CD14-positive monocyte (primary cell): Measurements from ENCODE around the gene GALNT4. TPM values are rescaled to one million over a fixed set of nuclear protein-coding genes. Genes with fewer than 3 reads are reported as not detected.

Experiments used
- DNase-seq, 3 donors: peaks; one replicate each; pipeline ENCODE4 v3.0.0-alpha.2; 2011 to 2022
- H2AFZ ChIP-seq: 2 replicates; pipeline ENCODE4 v1.6.0; 2012; ENCODE audit warnings: mild to moderate bottlenecking, low read depth, low read length, inconsistent platforms; ENCODE audit not compliant: insufficient read depth, poor library complexity, severe bottlenecking
- H3K27ac ChIP-seq, 2 donors: 1 replicate in 1 of 2; 2 replicates in 1 of 2; pipeline ENCODE4 v1.5.1; 2012 to 2013; ENCODE audit warnings: low read length in 2 of 2, control low read depth in 1 of 2, inconsistent platforms in 1 of 2, low read depth in 1 of 2, mild to moderate bottlenecking in 1 of 2
- H3K27me3 ChIP-seq, 2 donors: one replicate each; pipeline versions ENCODE4 v1.6.0 to v1.6.1; 2011 to 2013; ENCODE audit warnings: low read length in 2 of 2; ENCODE audit not compliant: control insufficient read depth in 2 of 2, insufficient read depth in 2 of 2
- H3K36me3 ChIP-seq, 2 donors: replicated peaks in 1 of 2; 1 replicate in 1 of 2; 2 replicates in 1 of 2; pipeline versions ENCODE4 v1.5.1 to v1.6.1; 2012 to 2013; ENCODE audit warnings: low read length in 2 of 2, control low read depth in 1 of 2, inconsistent platforms in 1 of 2, mild to moderate bottlenecking in 1 of 2; ENCODE audit not compliant: insufficient read depth in 2 of 2, control insufficient read depth in 1 of 2
- H3K4me1 ChIP-seq, 2 donors: 1 replicate in 1 of 2; 2 replicates in 1 of 2; pipeline versions ENCODE4 v1.5.1 to v1.6.1; 2012 to 2013; ENCODE audit warnings: low read length in 2 of 2, control low read depth in 1 of 2, inconsistent platforms in 1 of 2, mild to moderate bottlenecking in 1 of 2, moderate library complexity in 1 of 2; ENCODE audit not compliant: insufficient read depth in 2 of 2, control insufficient read depth in 1 of 2
- H3K4me2 ChIP-seq: replicated peaks from 2 replicates; pipeline ENCODE3; 2012; ENCODE audit warnings: low read length, moderate library complexity, mild to moderate bottlenecking; ENCODE audit not compliant: poor library complexity, severe bottlenecking; ENCODE audit errors: extremely low read depth
- H3K4me3 ChIP-seq, 3 experiments: fragments of 200-600 bp in 1 of 3; sonication (generic) in 1 of 3; replicated peaks in 1 of 3; 1 replicate in 2 of 3; 2 replicates in 1 of 3; pipeline ENCODE4 v1.5.1; 2011 to 2013; ENCODE audit warnings: low read length in 3 of 3, mild to moderate bottlenecking in 3 of 3, control low read depth in 2 of 3, low read depth in 2 of 3, inconsistent platforms in 1 of 3, moderate library complexity in 1 of 3
- H3K79me2 ChIP-seq: 2 replicates; pipeline ENCODE4 v1.6.0; 2012; ENCODE audit warnings: mild to moderate bottlenecking, control low read depth, inconsistent platforms, low read length, moderate library complexity; ENCODE audit not compliant: insufficient read depth
- H3K9ac ChIP-seq: 2 replicates; pipeline ENCODE4 v1.6.0; 2017; ENCODE audit warnings: low read length, mild to moderate bottlenecking; ENCODE audit not compliant: insufficient read depth, poor library complexity, severe bottlenecking
- H3K9me3 ChIP-seq, 2 donors: replicated peaks in 1 of 2; 1 replicate in 1 of 2; 2 replicates in 1 of 2; pipeline versions ENCODE4 v1.5.1 to v1.6.1; 2012 to 2013; ENCODE audit warnings: low read length in 2 of 2, control low read depth in 1 of 2; ENCODE audit not compliant: control insufficient read depth in 1 of 2, insufficient read depth in 1 of 2
- H4K20me1 ChIP-seq: 2 replicates; pipeline ENCODE4 v1.6.0; 2012; ENCODE audit warnings: mild to moderate bottlenecking, low read length, control low read depth, moderate library complexity; ENCODE audit not compliant: insufficient read depth
- H3K27ac Mint-ChIP-seq, 7 donors: one replicate each; pipeline ENCODE4 v1.8.0; 2020; ENCODE audit warnings: mild to moderate bottlenecking in 7 of 7, mixed read lengths in 7 of 7, moderate library complexity in 6 of 7, inconsistent platforms in 2 of 7
- H3K27me3 Mint-ChIP-seq, 3 donors: one replicate each; pipeline ENCODE4 v1.8.0; 2021 to 2022; ENCODE audit warnings: low read depth in 3 of 3, mild to moderate bottlenecking in 3 of 3, mixed read lengths in 3 of 3, moderate library complexity in 3 of 3, inconsistent platforms in 1 of 3
- H3K36me3 Mint-ChIP-seq, 2 donors: one replicate each; pipeline ENCODE4 v1.8.0; 2020; ENCODE audit warnings: mixed read lengths in 2 of 2, inconsistent platforms in 1 of 2, mild to moderate bottlenecking in 1 of 2
- H3K4me1 Mint-ChIP-seq: one replicate; pipeline ENCODE4 v1.8.0; 2020; ENCODE audit warnings: mild to moderate bottlenecking, mixed read lengths
- H3K4me3 Mint-ChIP-seq, 2 donors: one replicate each; pipeline ENCODE4 v1.8.0; 2020; ENCODE audit warnings: mild to moderate bottlenecking in 2 of 2, mixed read lengths in 2 of 2, moderate library complexity in 1 of 2
- H3K9me3 Mint-ChIP-seq, 7 donors: one replicate each; pipeline ENCODE4 v1.8.0; 2020 to 2022; ENCODE audit warnings: mixed read lengths in 7 of 7, mild to moderate bottlenecking in 6 of 7, moderate library complexity in 6 of 7, inconsistent platforms in 2 of 7
- WGBS: methylation state at CpG from one replicate; pipeline ENCODE4 v1.1.5; 2013; ENCODE audit warnings: missing lambda C conversion rate; ENCODE audit not compliant: insufficient coverage; 5-methylcytosine and 5-hydroxymethylcytosine counted together
- intact Hi-C, 2 donors: fragments of 100-400 bp; cut with micrococcal nuclease; formaldehyde crosslinking; loops; one replicate each; pipeline versions ENCODE4 v1.15.0 to v1.15.1; 2023
- polyA plus RNA-seq, 3 donors: library from polyadenylated mRNA; depleted of rRNA in 1 of 3; unstranded in 2 of 3; stranded (reverse) in 1 of 3; fragments of 300-500 nt in 2 of 3; fragments of >200 nt in 1 of 3; fragmentation: Illumina TruSeq in 2 of 3; gene quantifications; 1 replicate in 2 of 3; 2 replicates in 1 of 3; pipeline ENCODE4 v1.2.3, GENCODE V29; 2012 to 2021
- TF ChIP-seq, protein P1 (sequence below): fragments of 200-600 bp; IDR thresholded peaks from one replicate; pipeline ENCODE4 v1.8.0; 2022; ENCODE audit warnings: antibody characterized with exemption, mild to moderate bottlenecking

The GALNT4 gene
- polyA plus RNA-seq, 3 donors, result 3.7 to 12.9 (median 10.7) TPM

- 100% methylated on average over 1 of the region's 3 CpGs for WGBS
- DNase-seq, result no peak
- H4K20me1 ChIP-seq, result peaks cover 21% of the 10 kb centered on the region
- Mint-ChIP-seq H3K36me3 (peaks cover 7 to 12% of the 10 kb centered on the region in 2 donors), H3K4me3 (no peak overlapping the region), H3K4me1 (peaks cover 29% of the 10 kb centered on the region), H3K27me3 (no peaks in the 10 kb centered on the region), H3K27ac (no peak overlapping the region), H3K9me3 (no peaks in the 10 kb centered on the region)
- peaks cover 30% of the 10 kb centered on the region for H3K79me2 ChIP-seq
- H3K9ac ChIP-seq, result no peak overlapping the region
- no peak overlapping the region for H3K27ac ChIP-seq
- no peak overlapping the region for H2AFZ ChIP-seq
- intact Hi-C loops, result no loop called here
- no peaks in the 10 kb centered on the region for H3K36me3 ChIP-seq
- no peaks in the 10 kb centered on the region for H3K9me3 ChIP-seq
- H3K4me1 ChIP-seq, result peaks cover 22 to 31% of the 10 kb centered on the region in 2 donors
- TF ChIP-seq, protein P1, sequence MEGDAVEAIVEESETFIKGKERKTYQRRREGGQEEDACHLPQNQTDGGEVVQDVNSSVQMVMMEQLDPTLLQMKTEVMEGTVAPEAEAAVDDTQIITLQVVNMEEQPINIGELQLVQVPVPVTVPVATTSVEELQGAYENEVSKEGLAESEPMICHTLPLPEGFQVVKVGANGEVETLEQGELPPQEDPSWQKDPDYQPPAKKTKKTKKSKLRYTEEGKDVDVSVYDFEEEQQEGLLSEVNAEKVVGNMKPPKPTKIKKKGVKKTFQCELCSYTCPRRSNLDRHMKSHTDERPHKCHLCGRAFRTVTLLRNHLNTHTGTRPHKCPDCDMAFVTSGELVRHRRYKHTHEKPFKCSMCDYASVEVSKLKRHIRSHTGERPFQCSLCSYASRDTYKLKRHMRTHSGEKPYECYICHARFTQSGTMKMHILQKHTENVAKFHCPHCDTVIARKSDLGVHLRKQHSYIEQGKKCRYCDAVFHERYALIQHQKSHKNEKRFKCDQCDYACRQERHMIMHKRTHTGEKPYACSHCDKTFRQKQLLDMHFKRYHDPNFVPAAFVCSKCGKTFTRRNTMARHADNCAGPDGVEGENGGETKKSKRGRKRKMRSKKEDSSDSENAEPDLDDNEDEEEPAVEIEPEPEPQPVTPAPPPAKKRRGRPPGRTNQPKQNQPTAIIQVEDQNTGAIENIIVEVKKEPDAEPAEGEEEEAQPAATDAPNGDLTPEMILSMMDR, result no peak
- no peaks in the 10 kb centered on the region for H3K27me3 ChIP-seq
- no peak overlapping the region for H3K4me3 ChIP-seq
- no peak overlapping the region for H3K4me2 ChIP-seq
These were observed 6.9 kb downstream of the GALNT4 start for GRCh38 chr12:89517720-89518119.

- H4K20me1 ChIP-seq, result peaks cover 16% of the 10 kb centered on the region
- no peaks in the 10 kb centered on the region for H3K9me3 ChIP-seq
- Mint-ChIP-seq H3K9me3 (no peaks in the 10 kb centered on the region), H3K4me1 (peaks cover 18% of the 10 kb centered on the region), H3K36me3 (peaks cover 6 to 10% of the 10 kb centered on the region in 2 donors), H3K27me3 (peaks cover 0 to under 1% (median 0%) of the 10 kb centered on the region in 3 donors), H3K27ac (no peak overlapping the region), H3K4me3 (no peak overlapping the region)
- H3K27ac ChIP-seq, result no peak overlapping the region
- H3K27me3 ChIP-seq, result no peaks in the 10 kb centered on the region
- H3K4me2 ChIP-seq, result no peak overlapping the region
- no peak overlapping the region for H2AFZ ChIP-seq
- H3K4me3 ChIP-seq, result no peak overlapping the region
- no peaks in the 10 kb centered on the region for H3K36me3 ChIP-seq
- H3K9ac ChIP-seq, result no peak overlapping the region
- no peak for DNase-seq
- peaks cover 14 to 20% of the 10 kb centered on the region in 2 donors for H3K4me1 ChIP-seq
- 73% methylated on average over 4 of the region's 4 CpGs for WGBS
- peaks cover 19% of the 10 kb centered on the region for H3K79me2 ChIP-seq
- intact Hi-C loops, result no loop called here
- TF ChIP-seq, protein P1, result no peak
These were observed 8.0 kb downstream of the GALNT4 start for GRCh38 chr12:89516633-89517032.
